Lung (tissue), 12 donors: ENCODE measurements around the gene DGKE. TPM values are rescaled to one million over a fixed set of nuclear protein-coding genes. Genes with fewer than 3 reads are reported as not detected.

ENCODE experiments used
- ATAC-seq: fragments of 200-7000 bp; cut with Tn5 transposase; one replicate; pipeline ENCODE4 v1.9.1; 2020; ENCODE audit warnings: moderate number of reproducible peaks; ENCODE audit not compliant: insufficient read depth, low FRiP score
- DNase-seq, 3 donors: peaks; one replicate each; pipeline ENCODE4 v3.0.0-alpha.2; 2013 to 2017
- H3K27ac ChIP-seq, 2 donors: one replicate each; pipeline ENCODE4 v1.5.1; 2013; ENCODE audit warnings: mild to moderate bottlenecking in 2 of 2, moderate library complexity in 2 of 2, control low read depth in 1 of 2, inconsistent platforms in 1 of 2, low read depth in 1 of 2, low read length in 1 of 2
- H3K27me3 ChIP-seq, 3 donors: one replicate each; pipeline ENCODE4 v1.5.1; 2013; ENCODE audit warnings: low read length in 2 of 3; ENCODE audit not compliant: control insufficient read depth in 3 of 3, insufficient read depth in 3 of 3
- H3K36me3 ChIP-seq, 4 donors: one replicate each; pipeline ENCODE4 v1.5.1; 2013; ENCODE audit warnings: low read length in 4 of 4, mild to moderate bottlenecking in 1 of 4, moderate library complexity in 1 of 4; ENCODE audit not compliant: control insufficient read depth in 4 of 4, insufficient read depth in 4 of 4
- H3K4me1 ChIP-seq, 5 donors: one replicate each; pipeline ENCODE4 v1.5.1; 2013; ENCODE audit warnings: low read length in 5 of 5, mild to moderate bottlenecking in 2 of 5, moderate library complexity in 1 of 5; ENCODE audit not compliant: control insufficient read depth in 5 of 5, insufficient read depth in 5 of 5
- H3K4me3 ChIP-seq: one replicate; pipeline ENCODE4 v1.5.1; 2013; ENCODE audit warnings: mild to moderate bottlenecking, control low read depth, moderate library complexity
- H3K9ac ChIP-seq, 2 donors: one replicate each; pipeline ENCODE4 v1.5.1; 2013; ENCODE audit warnings: low read length in 2 of 2, control low read depth in 1 of 2; ENCODE audit not compliant: insufficient read depth in 1 of 2
- H3K9me3 ChIP-seq, 4 donors: one replicate each; pipeline ENCODE4 v1.5.1; 2013; ENCODE audit warnings: low read length in 3 of 4, mild to moderate bottlenecking in 1 of 4, moderate library complexity in 1 of 4; ENCODE audit not compliant: control insufficient read depth in 4 of 4, insufficient read depth in 3 of 4
- CTCF ChIP-seq: IDR thresholded peaks from 2 replicates; pipeline ENCODE4 v1.5.1; 2012; ENCODE audit warnings: mild to moderate bottlenecking; ENCODE audit errors: control extremely low read depth, extremely low read depth
- WGBS, 2 donors: extraction: QIAGEN DNeasy Blood & Tissue Kit; methylation state at CpG; one replicate each; pipeline ENCODE4 v1.1.7; 2013; 5-methylcytosine and 5-hydroxymethylcytosine counted together
- polyA plus RNA-seq, 2 donors: library from polyadenylated mRNA; stranded (reverse); fragments of 200-250 nt; gene quantifications; one replicate each; pipeline ENCODE4 v1.2.1, GENCODE V29; 2013
- total RNA-seq, 2 donors: library from RNA; depleted of rRNA in 1 of 2; stranded (reverse); fragments of >200 nt in 1 of 2; gene quantifications; one replicate each; pipeline ENCODE4 v1.2.1, GENCODE V29; 2014 to 2021
- donor health status: control.
- donor health status: control.
- donor health status: Bipolar disorder and iron deficiency.
- donor health status: healthy.
- donor health status: DM: yes; HTN: yes; CAD: no.

Gene DGKE
- total and polyA plus RNA-seq, 4 donors, result 1.5 to 38.2 (median 5.7) TPM

DNA sequence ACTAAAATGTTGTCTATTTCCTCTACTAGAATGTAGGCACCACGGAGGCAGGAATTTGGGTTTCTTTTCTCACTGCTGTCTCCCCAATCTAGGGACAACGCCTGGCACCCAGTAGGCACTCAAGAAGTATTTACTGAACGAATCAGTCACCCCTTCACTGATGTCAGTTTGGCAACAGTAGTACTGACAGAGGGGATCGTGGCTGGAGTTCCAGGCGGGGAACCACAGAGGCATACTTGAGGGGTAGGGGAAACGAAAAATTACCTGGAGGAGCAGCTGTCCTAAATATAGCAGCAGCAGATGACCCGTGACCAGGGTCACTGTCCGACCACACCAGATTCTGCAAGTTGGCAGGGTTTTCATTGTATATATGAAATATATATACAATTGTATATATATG lies 46.6 kb downstream of the DGKE start:
- H3K9me3 ChIP-seq, result no peaks in the 10 kb centered on the region
- H3K9ac ChIP-seq, result no peak overlapping the region
- 75 to 77% methylated on average over 8 of the region's 8 CpGs for WGBS, 2 donors
- peaks cover 0 to 3% (median 0%) of the 10 kb centered on the region in 4 donors for H3K36me3 ChIP-seq
- no peak for TF ChIP-seq CTCF
- no peaks in the 10 kb centered on the region for H3K27me3 ChIP-seq
- no peak for ATAC-seq
- H3K4me3 ChIP-seq, result no peak overlapping the region
- H3K4me1 ChIP-seq, result no peaks in the 10 kb centered on the region
- no peak overlapping the region for H3K27ac ChIP-seq
- DNase-seq, result no peak

GRCh38 chr17:56881685-56882295 lies 47.8 kb downstream of the DGKE start:
- Histone ChIP-seq H3K4me3 (no peak overlapping the region), H3K36me3 (peaks cover 0 to 5% (median 0%) of the 10 kb centered on the region in 4 donors), H3K4me1 (peaks cover 0 to 2% (median 0%) of the 10 kb centered on the region in 5 donors), H3K9me3 (no peaks in the 10 kb centered on the region), H3K27ac (no peak overlapping the region), H3K9ac (no peak overlapping the region), H3K27me3 (no peaks in the 10 kb centered on the region)
- DNase-seq, result no peak
- 93 to 95% methylated on average over 3 of the region's 3 CpGs for WGBS, 2 donors
- ATAC-seq, result no peak
- no peak for TF ChIP-seq CTCF

DNA sequence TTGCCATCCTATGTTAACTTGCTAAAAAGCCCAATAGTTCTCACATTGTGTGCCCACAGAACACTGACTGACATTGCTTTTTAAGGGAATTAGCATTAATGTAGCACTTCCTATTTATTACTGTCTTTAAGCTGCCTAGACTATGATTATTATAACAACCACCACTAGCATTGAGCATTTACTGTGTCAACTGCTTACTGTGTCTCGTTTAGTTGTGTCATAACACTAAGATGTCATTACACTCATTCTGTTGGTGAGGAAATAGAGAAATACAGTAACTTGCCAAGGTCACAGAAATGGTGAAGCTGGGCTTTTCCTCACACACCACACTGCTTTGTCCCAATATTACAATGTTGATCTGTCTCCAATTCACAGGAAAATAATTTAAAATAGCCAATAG lies 49.7 kb downstream of the DGKE start:
- no peak for DNase-seq
- ATAC-seq, result no peak
- WGBS, 2 donors, result 20 to 53% methylated on average over 1 of the region's 1 CpG
- TF ChIP-seq CTCF, result no peak
- H3K27ac ChIP-seq, result no peak overlapping the region
- no peaks in the 10 kb centered on the region for H3K27me3 ChIP-seq
- peaks cover 0 to 9% (median 3%) of the 10 kb centered on the region in 4 donors for H3K36me3 ChIP-seq
- peaks cover 0 to 2% (median 0%) of the 10 kb centered on the region in 5 donors for H3K4me1 ChIP-seq
- no peak overlapping the region for H3K9ac ChIP-seq
- H3K9me3 ChIP-seq, result no peaks in the 10 kb centered on the region
- H3K4me3 ChIP-seq, result no peak overlapping the region
